ENCODE data around the gene KIF26B. TPM values are rescaled to one million over a fixed set of nuclear protein-coding genes. Genes with fewer than 3 reads are reported as not detected.

Gene KIF26B
- polyA plus RNA-seq, 1 donor (not counting 4 experiments of a cell fraction or from before 2014, with no cell fraction given), result 0.58 TPM

DNA sequence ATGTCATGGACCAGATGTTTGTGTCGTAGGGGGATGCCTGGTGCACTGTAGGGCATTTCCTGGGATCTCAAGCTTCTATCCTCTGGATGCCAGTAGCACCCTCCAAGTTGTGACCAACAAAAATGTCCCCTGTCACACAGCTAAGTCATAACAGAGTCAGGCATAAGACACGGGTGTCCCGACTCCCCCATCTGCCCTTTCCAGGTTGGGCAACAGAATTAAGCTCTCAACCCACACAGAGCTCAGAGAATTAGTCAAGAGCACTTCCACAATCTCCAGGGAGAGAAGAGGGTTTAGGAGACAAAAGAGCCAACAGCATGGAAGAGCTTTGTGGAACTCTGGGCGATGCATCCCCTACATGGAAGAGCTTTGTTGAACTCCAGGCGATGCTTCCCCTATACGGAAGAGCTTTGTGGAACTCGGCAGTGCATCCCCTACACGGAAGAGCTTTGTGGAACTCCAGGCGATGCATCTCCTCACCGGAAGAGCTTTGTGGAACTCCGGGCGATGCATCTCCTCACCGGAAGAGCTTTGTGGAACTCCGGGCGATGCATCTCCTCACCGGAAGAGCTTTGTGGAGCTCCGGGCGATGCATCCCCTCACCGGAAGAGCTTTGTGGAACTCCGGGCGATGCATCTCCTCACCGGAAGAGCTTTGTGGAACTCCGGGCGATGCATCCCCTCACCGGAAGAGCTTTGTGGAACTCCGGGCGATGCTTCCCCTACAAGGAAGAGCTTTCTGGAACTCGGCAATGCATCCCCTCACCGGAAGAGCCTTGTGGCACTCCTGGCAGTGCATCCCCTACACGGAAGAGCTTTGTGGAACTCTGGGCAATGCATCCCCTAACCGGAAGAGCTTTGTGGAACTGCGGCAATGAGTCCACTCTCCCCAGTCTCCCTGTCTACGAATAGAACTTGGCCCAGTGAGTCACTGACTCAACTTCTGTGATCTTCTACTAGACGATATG lies 422.7 kb downstream of the KIF26B start:
- H3K9me1 ChIP-seq (ENCODE audit: control insufficient read depth, extremely low read depth, insufficient read depth, low read length), result no peaks in the 10 kb centered on the region
- H3K27me3 ChIP-seq (ENCODE audit: control insufficient read depth, extremely low read depth, insufficient read depth, low read length), result no peaks in the 10 kb centered on the region
- dilution Hi-C loops (cut with MboI; ENCODE audit: extremely low pct_ligation_motif_present, low sequenced_read_pairs), result no loop called here
- no peaks in the 10 kb centered on the region for H4K20me1 ChIP-seq (ENCODE audit: control insufficient read depth, extremely low read depth, insufficient read depth, low read length)
- TF ChIP-seq EZH2 (IDR thresholded peaks at IDR 0.05; ENCODE audit: low read length) (no peak), CTCF (optimal IDR thresholded peaks at IDR 0.05 in 1 of 3, IDR thresholded peaks at IDR 0.05 in 1 of 3, conservative IDR thresholded peaks at IDR 0.05 in 1 of 3; ENCODE audit: extremely low read depth in 1 of 3, insufficient read depth in 2 of 3, low read length in 3 of 3) (no peak)
- H3K9me3 ChIP-seq (ENCODE audit: control insufficient read depth, low read depth, low read length), result peaks cover 2% of the 10 kb centered on the region
- H3K9ac ChIP-seq (ENCODE audit: control insufficient read depth, extremely low read depth, insufficient read depth, low read length), result no peak overlapping the region
- no peak overlapping the region for H2AFZ ChIP-seq (ENCODE audit: control insufficient read depth, low read length)
- no peak for DNase-seq (ENCODE audit: low read depth, low spot score)
- no peaks in the 10 kb centered on the region for H3K79me2 ChIP-seq (ENCODE audit: control insufficient read depth, insufficient read depth, low read length)
- no peak overlapping the region for H3K27ac ChIP-seq (ENCODE audit: control insufficient read depth, insufficient read depth, low read length)
- no peak for FAIRE-seq
- H3K4me3 ChIP-seq (ENCODE audit: control insufficient read depth in 2 of 3, extremely low read depth in 1 of 3, insufficient read depth in 2 of 3, low read depth in 1 of 3, low read length in 3 of 3), result no peak overlapping the region
- H3K36me3 ChIP-seq (ENCODE audit: control insufficient read depth in 2 of 2, extremely low read depth in 1 of 2, insufficient read depth in 2 of 2, low read length in 2 of 2), result no peaks in the 10 kb centered on the region
- no peak overlapping the region for H3K4me2 ChIP-seq (ENCODE audit: control insufficient read depth, extremely low read depth, insufficient read depth, low read depth, low read length)
- no peaks in the 10 kb centered on the region for H3K4me1 ChIP-seq (ENCODE audit: control insufficient read depth, extremely low read depth, insufficient read depth, low read length)

GRCh38 chr1:245578308-245578707 lies 423.5 kb downstream of the KIF26B start:
- dilution Hi-C loops (cut with MboI; ENCODE audit: extremely low pct_ligation_motif_present, low sequenced_read_pairs), result no loop called here

More at GRCh38 chr1:245578308-245578707, 423.5 kb downstream of the KIF26B start:
- H3K27ac ChIP-seq (ENCODE audit: control insufficient read depth, insufficient read depth, low read length), result no peak overlapping the region
- no peak overlapping the region for H3K4me3 ChIP-seq (ENCODE audit: control insufficient read depth in 2 of 3, extremely low read depth in 1 of 3, insufficient read depth in 2 of 3, low read depth in 1 of 3, low read length in 3 of 3)
- H3K9me1 ChIP-seq (ENCODE audit: control insufficient read depth, extremely low read depth, insufficient read depth, low read length), result no peaks in the 10 kb centered on the region
- no peaks in the 10 kb centered on the region for H3K79me2 ChIP-seq (ENCODE audit: control insufficient read depth, insufficient read depth, low read length)
- peaks cover 2% of the 10 kb centered on the region for H3K9me3 ChIP-seq (ENCODE audit: control insufficient read depth, low read depth, low read length)
- no peak overlapping the region for H3K4me2 ChIP-seq (ENCODE audit: control insufficient read depth, extremely low read depth, insufficient read depth, low read depth, low read length)
- H3K36me3 ChIP-seq (ENCODE audit: control insufficient read depth in 2 of 2, extremely low read depth in 1 of 2, insufficient read depth in 2 of 2, low read length in 2 of 2), result no peaks in the 10 kb centered on the region
- no peaks in the 10 kb centered on the region for H3K4me1 ChIP-seq (ENCODE audit: control insufficient read depth, extremely low read depth, insufficient read depth, low read length)
- no peak overlapping the region for H2AFZ ChIP-seq (ENCODE audit: control insufficient read depth, low read length)
- no peak for TF ChIP-seq CTCF (optimal IDR thresholded peaks at IDR 0.05 in 1 of 3, IDR thresholded peaks at IDR 0.05 in 1 of 3, conservative IDR thresholded peaks at IDR 0.05 in 1 of 3; ENCODE audit: extremely low read depth in 1 of 3, insufficient read depth in 2 of 3, low read length in 3 of 3)
- TF ChIP-seq EZH2 (IDR thresholded peaks at IDR 0.05; ENCODE audit: low read length), result no peak
- no peak for FAIRE-seq
- no peaks in the 10 kb centered on the region for H3K27me3 ChIP-seq (ENCODE audit: control insufficient read depth, extremely low read depth, insufficient read depth, low read length)
- no peaks in the 10 kb centered on the region for H4K20me1 ChIP-seq (ENCODE audit: control insufficient read depth, extremely low read depth, insufficient read depth, low read length)
- no peak for DNase-seq (ENCODE audit: low read depth, low spot score)
- no peak overlapping the region for H3K9ac ChIP-seq (ENCODE audit: control insufficient read depth, extremely low read depth, insufficient read depth, low read length)
